DOHH2 (cell line): ENCODE measurements around the gene DMTF1.

Experiments
- H3F3A ChIP-seq: fragments of 200-600 bp; sonication (generic), shearing (Covaris generic); 2 replicates; pipeline ENCODE4 v1.6.0; 2016; ENCODE audit warnings: antibody characterized with exemption, mild to moderate bottlenecking; ENCODE audit not compliant: control insufficient read depth, insufficient read depth
- H3K27ac ChIP-seq: fragments of 200-600 bp; sonication (generic); 2 replicates; pipeline ENCODE4 v1.5.1; 2014; ENCODE audit warnings: low read depth, mild to moderate bottlenecking, low read length, moderate library complexity
- H3K27me3 ChIP-seq: fragments of 200-600 bp; sonication (generic); 2 replicates; pipeline ENCODE4 v1.6.1; 2014; ENCODE audit warnings: mild to moderate bottlenecking, low read length, mixed read lengths; ENCODE audit not compliant: control insufficient read depth
- H3K36me3 ChIP-seq: fragments of 200-600 bp; sonication (generic); 2 replicates; pipeline ENCODE4 v1.6.1; 2014; ENCODE audit warnings: mild to moderate bottlenecking, low read length, moderate library complexity, mixed read lengths; ENCODE audit not compliant: control insufficient read depth
- H3K4me1 ChIP-seq: fragments of 200-600 bp; sonication (generic); 2 replicates; pipeline ENCODE4 v1.6.1; 2014; ENCODE audit warnings: mild to moderate bottlenecking, low read length, mixed read lengths; ENCODE audit not compliant: control insufficient read depth
- H3K4me2 ChIP-seq: fragments of 200-600 bp; sonication (generic); 2 replicates; pipeline ENCODE4 v1.6.0; 2014; ENCODE audit warnings: mild to moderate bottlenecking, low read length, moderate library complexity
- H3K4me3 ChIP-seq: fragments of 200-600 bp; sonication (generic); 2 replicates; pipeline ENCODE4 v1.5.1; 2014; ENCODE audit warnings: mild to moderate bottlenecking, low read length, mixed read lengths
- H3K79me2 ChIP-seq: fragments of 200-600 bp; sonication (generic); 2 replicates; pipeline ENCODE4 v1.6.1; 2014; ENCODE audit warnings: mild to moderate bottlenecking, low read length, mixed read lengths; ENCODE audit not compliant: control insufficient read depth
- H3K9me2 ChIP-seq: fragments of 200-600 bp; sonication (generic); replicated peaks from 2 replicates; pipeline ENCODE4 v1.6.1; 2014; ENCODE audit warnings: mild to moderate bottlenecking, low read length, mixed read lengths; ENCODE audit not compliant: control insufficient read depth
- H3K9me3 ChIP-seq: fragments of 200-600 bp; sonication (generic); 2 replicates; pipeline ENCODE4 v1.6.1; 2014; ENCODE audit warnings: antibody characterized with exemption, low read length, mixed read lengths; ENCODE audit not compliant: control insufficient read depth, insufficient read depth
- H4K20me1 ChIP-seq: fragments of 200-600 bp; sonication (generic); 2 replicates; pipeline ENCODE4 v1.6.0; 2014; ENCODE audit warnings: low read depth, mild to moderate bottlenecking, antibody characterized with exemption, low read length, moderate library complexity; ENCODE audit not compliant: control insufficient read depth, insufficient read depth
- CTCF ChIP-seq: fragments of 200-600 bp; sonication (generic); IDR thresholded peaks from one replicate; pipeline ENCODE4 v1.5.1; 2014; ENCODE audit warnings: antibody characterized with exemption, mild to moderate bottlenecking, low read depth, low read length; ENCODE audit not compliant: poor library complexity, severe bottlenecking
- EZH2phosphoT487 ChIP-seq: fragments of 200-600 bp; sonication (generic); IDR thresholded peaks from 2 replicates; pipeline ENCODE4 v1.6.1; 2017; ENCODE audit warnings: borderline replicate concordance, mild to moderate bottlenecking, antibody characterized with exemption, low read length, moderate library complexity, mixed read lengths

Gene DMTF1

GRCh38 chr7:87159538-87159937 is 7.3 kb downstream of the DMTF1 start:
- H3K36me3 ChIP-seq: peaks cover 94% of the 10 kb centered on the region

GRCh38 chr7:87164433-87164832 is 12.2 kb downstream of the DMTF1 start:
- Histone ChIP-seq H3K9me2 (no peaks in the 10 kb centered on the region), H3K4me3 (no peak overlapping the region), H3F3A (peaks cover 2% of the 10 kb centered on the region; the same call in 1 of the 2 replicates), H3K4me2 (no peak overlapping the region), H3K27ac (no peak overlapping the region), H4K20me1 (peaks cover 5% of the 10 kb centered on the region), H3K36me3 (peaks cover 96% of the 10 kb centered on the region), H3K79me2 (peaks cover 69% of the 10 kb centered on the region), H3K27me3 (no peaks in the 10 kb centered on the region), H3K9me3 (no peaks in the 10 kb centered on the region), H3K4me1 (peaks cover 4% of the 10 kb centered on the region)
- TF ChIP-seq EZH2phosphoT487 (no peak), CTCF (no peak)

More at GRCh38 chr7:87159538-87159937, 7.3 kb downstream of the DMTF1 start:
- Histone ChIP-seq H3K27ac (no peak overlapping the region), H3K79me2 (peaks cover 88% of the 10 kb centered on the region), H3K4me1 (peaks cover 53% of the 10 kb centered on the region), H4K20me1 (peaks cover 46% of the 10 kb centered on the region), H3F3A (peaks cover 21% of the 10 kb centered on the region), H3K4me3 (no peak overlapping the region), H3K9me2 (no peaks in the 10 kb centered on the region), H3K9me3 (no peaks in the 10 kb centered on the region), H3K4me2 (0 out of 2 replicates have a peak overlapping the region, but pooled peaks have one; percentile 63), H3K27me3 (no peaks in the 10 kb centered on the region)
- TF ChIP-seq EZH2phosphoT487: no peak
- TF ChIP-seq CTCF: no peak

DNA sequence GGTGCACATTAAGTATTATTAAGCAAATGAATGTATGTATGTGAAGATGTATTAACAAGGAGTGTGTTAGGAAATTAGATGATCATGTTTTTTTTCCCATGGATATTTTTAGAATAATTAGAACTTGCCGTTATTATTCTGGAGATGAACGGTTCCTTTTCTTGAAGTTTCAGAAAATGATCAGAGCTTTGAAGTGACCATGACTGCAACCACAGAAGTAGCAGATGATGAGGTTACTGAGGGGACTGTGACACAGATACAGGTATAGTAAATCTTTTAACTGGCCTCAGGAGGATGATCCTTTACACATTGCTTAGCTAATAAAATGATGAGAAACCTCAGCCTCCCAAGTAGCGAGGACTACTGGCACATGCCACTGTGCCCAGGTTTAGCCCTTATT is 18.6 kb downstream of the DMTF1 start:
- Histone ChIP-seq H3K79me2 (peaks cover 49% of the 10 kb centered on the region), H3K9me3 (no peaks in the 10 kb centered on the region), H3K4me1 (no peaks in the 10 kb centered on the region; the same call in 1 of the 2 replicates), H3K9me2 (no peaks in the 10 kb centered on the region), H3F3A (peaks cover 8% of the 10 kb centered on the region), H4K20me1 (no peaks in the 10 kb centered on the region), H3K4me2 (no peak overlapping the region), H3K36me3 (peaks cover 100% of the 10 kb centered on the region), H3K4me3 (no peak overlapping the region), H3K27me3 (no peaks in the 10 kb centered on the region), H3K27ac (no peak overlapping the region)
- TF ChIP-seq CTCF (no peak), EZH2phosphoT487 (no peak)
